Panc1 (cell line): Measurements from ENCODE around the gene SAMM50. TPM values are rescaled to one million over a fixed set of nuclear protein-coding genes. Genes with fewer than 3 reads are reported as not detected.

Source experiments
- ATAC-seq: fragments of 200-7000 bp; cut with Tn5 transposase; 2 replicates; pipeline ENCODE4 v1.9.1; 2020; ENCODE audit warnings: mild to moderate bottlenecking, moderate library complexity
- BruUV-seq: library from RNA; stranded (reverse); fragments of 400-500 nt; replicated peaks from 2 replicates; lab custom pipeline; 2021; lab: Mats Ljungman, UMichigan
- CTCF ChIA-PET: fragments of 300-600 bp; sonication (Branson Sonifier 250); formaldehyde crosslinking; loops from one replicate; lab custom pipeline; 2022; ENCODE audit warnings: antibody characterized with exemption; lab: Charles Lee
- POLR2A ChIA-PET: fragments of 300-600 bp; sonication (Branson Sonifier 250); formaldehyde crosslinking; loops from one replicate; lab custom pipeline; 2022; ENCODE audit warnings: antibody characterized with exemption; lab: Charles Lee
- DNase-seq: peaks from one replicate; pipeline ENCODE4 v3.0.0-alpha.2; 2010; ENCODE audit warnings: low read depth, low spot score
- H3K27ac ChIP-seq: 2 replicates; pipeline ENCODE4 v1.5.1; 2011; ENCODE audit warnings: mild to moderate bottlenecking, low read length, inconsistent platforms
- H3K27me3 ChIP-seq: fragments of 200-500 bp; sonication (Bioruptor generic); 2 replicates; pipeline ENCODE4 v1.6.0; 2014; ENCODE audit warnings: low read length, inconsistent platforms; ENCODE audit not compliant: control insufficient read depth, insufficient read depth
- H3K36me3 ChIP-seq: fragments of 200-500 bp; sonication (Bioruptor generic); 2 replicates; pipeline ENCODE4 v1.5.1; 2014; ENCODE audit warnings: inconsistent platforms, mild to moderate bottlenecking, low read length, moderate library complexity; ENCODE audit not compliant: control insufficient read depth, insufficient read depth
- H3K4me1 ChIP-seq: 2 replicates; pipeline ENCODE4 v1.5.1; 2011; ENCODE audit warnings: inconsistent platforms, mild to moderate bottlenecking, low read length, moderate library complexity; ENCODE audit not compliant: control insufficient read depth, insufficient read depth
- H3K4me3 ChIP-seq, 2 experiments: 2 replicates each; pipeline ENCODE4 v1.5.1; 2011 to 2012; ENCODE audit warnings: low read depth in 2 of 2, low read length in 2 of 2, mild to moderate bottlenecking in 2 of 2, inconsistent platforms in 1 of 2, moderate library complexity in 1 of 2
- H3K9me3 ChIP-seq: fragments of 200-500 bp; sonication (Bioruptor generic); 2 replicates; pipeline ENCODE4 v1.5.1; 2014; ENCODE audit warnings: low read depth, mild to moderate bottlenecking, inconsistent platforms, low read length, moderate library complexity; ENCODE audit not compliant: control insufficient read depth, insufficient read depth
- POLR2AphosphoS5 ChIP-seq: IDR thresholded peaks from 2 replicates; pipeline ENCODE4 v1.6.1; 2012; ENCODE audit warnings: mild to moderate bottlenecking, low read depth, low read length, moderate library complexity
- SIN3A ChIP-seq: IDR thresholded peaks from 2 replicates; pipeline ENCODE4 v1.6.1; 2012; ENCODE audit warnings: low read depth, mild to moderate bottlenecking, low read length, moderate library complexity, borderline replicate concordance; ENCODE audit not compliant: insufficient read depth
- TCF7L2 ChIP-seq: IDR thresholded peaks from 2 replicates; pipeline ENCODE4 v1.6.1; 2011; ENCODE audit warnings: mild to moderate bottlenecking, low read depth, low read length, inconsistent platforms
- in situ Hi-C: cut with HindIII; loops from 2 replicates; pipeline ENCODE4 v1.10.0; 2016; ENCODE audit warnings: low sequenced_read_pairs, low pct_unique_long_range_greater_than_20kb
- intact Hi-C: fragments of 100-400 bp; cut with micrococcal nuclease; formaldehyde crosslinking; loops from one replicate; pipeline ENCODE4 v1.10.0; 2022; ENCODE audit not compliant: unreplicated experiment
- total RNA-seq: library from RNA; stranded (reverse); gene quantifications from one replicate; pipeline ENCODE4 v1.2.1, GENCODE V29; 2021; ENCODE audit not compliant: unreplicated experiment
- TF ChIP-seq, protein P1 (sequence below), 2 experiments: IDR thresholded peaks; 2 replicates each; pipeline ENCODE4 v1.6.1; 2011 to 2012; ENCODE audit warnings: low read depth in 2 of 2, control low read depth in 1 of 2, low read length in 1 of 2, mild to moderate bottlenecking in 1 of 2, moderate library complexity in 1 of 2; ENCODE audit not compliant: insufficient read depth in 1 of 2
- TF ChIP-seq, protein P2 (sequence below): fragments of 450-650 bp; IDR thresholded peaks from 2 replicates; pipeline ENCODE4 v1.5.1; 2017; ENCODE audit warnings: mild to moderate bottlenecking

SAMM50 gene
- total RNA-seq, 1 experiment from 2014 or later: 40.5 TPM

DNA sequence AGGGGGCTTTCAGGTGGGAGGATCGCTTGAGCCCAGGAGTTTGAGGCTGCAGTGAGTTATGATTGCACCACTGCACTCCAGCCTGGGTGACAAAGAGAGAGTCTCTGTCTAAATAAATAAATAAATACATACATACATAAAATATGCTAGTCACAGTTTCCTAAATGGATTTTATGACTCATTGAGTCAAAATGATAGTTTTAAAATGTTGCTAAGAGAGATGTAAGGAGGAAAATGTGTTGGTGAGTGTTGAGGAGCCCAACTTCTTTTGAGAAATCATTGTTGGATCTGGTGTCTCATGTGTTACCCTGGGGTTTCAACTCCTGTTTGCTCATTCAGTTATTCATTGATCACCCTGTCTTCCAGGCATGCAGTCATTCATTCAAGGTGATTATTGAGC, 89.9 kb downstream of the SAMM50 start:
- no peak for ATAC-seq
- POLR2A ChIA-PET: no interaction called here

More for the DNA sequence above, 89.9 kb downstream of the SAMM50 start:
- in situ Hi-C loops: no loop called here
- Histone ChIP-seq H3K4me3 (no peak overlapping the region), H3K27me3 (no peaks in the 10 kb centered on the region), H3K4me1 (no peaks in the 10 kb centered on the region), H3K27ac (no peak overlapping the region), H3K36me3 (no peaks in the 10 kb centered on the region), H3K9me3 (no peaks in the 10 kb centered on the region)
- TF ChIP-seq, protein P1, sequence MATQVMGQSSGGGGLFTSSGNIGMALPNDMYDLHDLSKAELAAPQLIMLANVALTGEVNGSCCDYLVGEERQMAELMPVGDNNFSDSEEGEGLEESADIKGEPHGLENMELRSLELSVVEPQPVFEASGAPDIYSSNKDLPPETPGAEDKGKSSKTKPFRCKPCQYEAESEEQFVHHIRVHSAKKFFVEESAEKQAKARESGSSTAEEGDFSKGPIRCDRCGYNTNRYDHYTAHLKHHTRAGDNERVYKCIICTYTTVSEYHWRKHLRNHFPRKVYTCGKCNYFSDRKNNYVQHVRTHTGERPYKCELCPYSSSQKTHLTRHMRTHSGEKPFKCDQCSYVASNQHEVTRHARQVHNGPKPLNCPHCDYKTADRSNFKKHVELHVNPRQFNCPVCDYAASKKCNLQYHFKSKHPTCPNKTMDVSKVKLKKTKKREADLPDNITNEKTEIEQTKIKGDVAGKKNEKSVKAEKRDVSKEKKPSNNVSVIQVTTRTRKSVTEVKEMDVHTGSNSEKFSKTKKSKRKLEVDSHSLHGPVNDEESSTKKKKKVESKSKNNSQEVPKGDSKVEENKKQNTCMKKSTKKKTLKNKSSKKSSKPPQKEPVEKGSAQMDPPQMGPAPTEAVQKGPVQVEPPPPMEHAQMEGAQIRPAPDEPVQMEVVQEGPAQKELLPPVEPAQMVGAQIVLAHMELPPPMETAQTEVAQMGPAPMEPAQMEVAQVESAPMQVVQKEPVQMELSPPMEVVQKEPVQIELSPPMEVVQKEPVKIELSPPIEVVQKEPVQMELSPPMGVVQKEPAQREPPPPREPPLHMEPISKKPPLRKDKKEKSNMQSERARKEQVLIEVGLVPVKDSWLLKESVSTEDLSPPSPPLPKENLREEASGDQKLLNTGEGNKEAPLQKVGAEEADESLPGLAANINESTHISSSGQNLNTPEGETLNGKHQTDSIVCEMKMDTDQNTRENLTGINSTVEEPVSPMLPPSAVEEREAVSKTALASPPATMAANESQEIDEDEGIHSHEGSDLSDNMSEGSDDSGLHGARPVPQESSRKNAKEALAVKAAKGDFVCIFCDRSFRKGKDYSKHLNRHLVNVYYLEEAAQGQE (IDR thresholded peaks at IDR 0.05; ENCODE audit: insufficient read depth in 1 of 2, low read depth in 2 of 2, low read length in 1 of 2): no peak
- TF ChIP-seq, protein P2, sequence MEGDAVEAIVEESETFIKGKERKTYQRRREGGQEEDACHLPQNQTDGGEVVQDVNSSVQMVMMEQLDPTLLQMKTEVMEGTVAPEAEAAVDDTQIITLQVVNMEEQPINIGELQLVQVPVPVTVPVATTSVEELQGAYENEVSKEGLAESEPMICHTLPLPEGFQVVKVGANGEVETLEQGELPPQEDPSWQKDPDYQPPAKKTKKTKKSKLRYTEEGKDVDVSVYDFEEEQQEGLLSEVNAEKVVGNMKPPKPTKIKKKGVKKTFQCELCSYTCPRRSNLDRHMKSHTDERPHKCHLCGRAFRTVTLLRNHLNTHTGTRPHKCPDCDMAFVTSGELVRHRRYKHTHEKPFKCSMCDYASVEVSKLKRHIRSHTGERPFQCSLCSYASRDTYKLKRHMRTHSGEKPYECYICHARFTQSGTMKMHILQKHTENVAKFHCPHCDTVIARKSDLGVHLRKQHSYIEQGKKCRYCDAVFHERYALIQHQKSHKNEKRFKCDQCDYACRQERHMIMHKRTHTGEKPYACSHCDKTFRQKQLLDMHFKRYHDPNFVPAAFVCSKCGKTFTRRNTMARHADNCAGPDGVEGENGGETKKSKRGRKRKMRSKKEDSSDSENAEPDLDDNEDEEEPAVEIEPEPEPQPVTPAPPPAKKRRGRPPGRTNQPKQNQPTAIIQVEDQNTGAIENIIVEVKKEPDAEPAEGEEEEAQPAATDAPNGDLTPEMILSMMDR: no peak
- TF ChIP-seq SIN3A (no peak), POLR2AphosphoS5 (no peak), TCF7L2 (no peak)
- CTCF ChIA-PET: no interaction called here
- intact Hi-C loops: no loop called here
- BruUV-seq: no TSS peak
- no peak for DNase-seq

Other genes starting within 250 kb of the SAMM50 start
- 0.21 TPM for gene EFCAB6, start 143.1 kb upstream of the SAMM50 start, total RNA-seq
- gene SULT4A1, start 92.9 kb upstream of the SAMM50 start, total RNA-seq: 12.0 TPM
- not detected for gene PNPLA5, start 63.4 kb upstream of the SAMM50 start, total RNA-seq
- 4.9 TPM for gene PNPLA3, start 31.6 kb upstream of the SAMM50 start, total RNA-seq
- gene PARVB, start 68.9 kb downstream of the SAMM50 start, total RNA-seq: 28.1 TPM
- 0.21 TPM for gene PARVG, start 225.5 kb downstream of the SAMM50 start, total RNA-seq